IMR-90 (cell line): ENCODE data around the gene ADGRD2. TPM values are rescaled to one million over a fixed set of nuclear protein-coding genes. Genes with fewer than 3 reads are reported as not detected.
A peak's percentile ranks its signal among the peaks of the same experiment; 100 is the strongest.

Experiments used
- ATAC-seq: fragments of 200-7000 bp; cut with Tn5 transposase; 2 replicates; pipeline ENCODE4 v1.9.1; 2020; ENCODE audit warnings: low read depth, mild to moderate bottlenecking, moderate library complexity
- Bru-seq: library from RNA; stranded (reverse); fragments of 400-500 nt; gene quantifications from one replicate; lab custom pipeline; 2021; lab: Mats Ljungman, UMichigan
- BruChase-seq, 2 experiments: library from RNA; stranded (reverse); fragments of 400-500 nt; gene quantifications; one replicate each; lab custom pipeline; 2021; lab: Mats Ljungman, UMichigan
- BruUV-seq: library from RNA; stranded (reverse); fragments of 400-500 nt; replicated peaks from 2 replicates; lab custom pipeline; 2021; lab: Mats Ljungman, UMichigan
- CTCF ChIA-PET: fragments of 300-600 bp; formaldehyde crosslinking; extraction: SDS; loops from one replicate; lab custom pipeline; 2021; ENCODE audit warnings: antibody characterized with exemption; lab: Yijun Ruan, JAX
- POLR2A ChIA-PET: fragments of 300-600 bp; sonication (Branson Sonifier 250); formaldehyde crosslinking; loops from one replicate; lab custom pipeline; 2022; ENCODE audit warnings: antibody characterized with exemption; ENCODE audit not compliant: unreplicated experiment; lab: Charles Lee
- DNase-seq: peaks from one replicate; pipeline ENCODE4 v3.0.0; 2013
- H2AFZ ChIP-seq: replicated peaks from 2 replicates; pipeline ENCODE3; 2013; ENCODE audit warnings: low read length, mild to moderate bottlenecking; ENCODE audit not compliant: poor library complexity
- H2AK5ac ChIP-seq: 2 replicates; pipeline ENCODE4 v1.6.1; 2013; ENCODE audit warnings: low read depth, low read length, inconsistent platforms
- H2AK9ac ChIP-seq: replicated peaks from 2 replicates; pipeline ENCODE3; 2013; ENCODE audit warnings: mild to moderate bottlenecking, low read depth, low read length, moderate library complexity; ENCODE audit not compliant: poor library complexity
- H2BK120ac ChIP-seq: 2 replicates; pipeline ENCODE4 v1.6.1; 2013; ENCODE audit warnings: low read depth, low read length, inconsistent platforms
- H2BK15ac ChIP-seq: 3 replicates; pipeline ENCODE4 v1.6.1; 2013; ENCODE audit warnings: low read depth, low read length, inconsistent platforms
- H2BK20ac ChIP-seq: 2 replicates; pipeline ENCODE4 v1.6.1; 2013; ENCODE audit warnings: low read depth, mild to moderate bottlenecking, inconsistent platforms, low read length, moderate library complexity
- H2BK5ac ChIP-seq: 2 replicates; pipeline ENCODE4 v1.6.1; 2013; ENCODE audit warnings: mild to moderate bottlenecking, low read depth, low read length, inconsistent platforms; ENCODE audit not compliant: poor library complexity, severe bottlenecking
- H3K14ac ChIP-seq: replicated peaks from 2 replicates; pipeline ENCODE4 v1.6.1; 2013; ENCODE audit warnings: low read depth, low read length, inconsistent platforms
- H3K18ac ChIP-seq: 2 replicates; pipeline ENCODE4 v1.6.1; 2013; ENCODE audit warnings: low read depth, low read length, control low read depth
- H3K23ac ChIP-seq: 2 replicates; pipeline ENCODE4 v1.6.1; 2013; ENCODE audit warnings: low read depth, low read length, inconsistent platforms
- H3K27ac ChIP-seq: 2 replicates; pipeline ENCODE4 v1.5.1; 2013; ENCODE audit warnings: mild to moderate bottlenecking, control low read depth, low read length; ENCODE audit not compliant: insufficient read depth
- H3K27me3 ChIP-seq: 2 replicates; pipeline ENCODE4 v1.6.1; 2013; ENCODE audit warnings: low read length; ENCODE audit not compliant: control insufficient read depth, insufficient read depth
- H3K36me3 ChIP-seq: 2 replicates; pipeline ENCODE4 v1.6.1; 2013; ENCODE audit warnings: low read length, mixed read lengths; ENCODE audit not compliant: control insufficient read depth, insufficient read depth
- H3K4ac ChIP-seq: 2 replicates; pipeline ENCODE4 v1.6.1; 2013; ENCODE audit warnings: low read depth, low read length, inconsistent platforms
- H3K4me1 ChIP-seq: 2 replicates; pipeline ENCODE4 v1.6.1; 2013; ENCODE audit warnings: low read length, mixed read lengths; ENCODE audit not compliant: control insufficient read depth, insufficient read depth
- H3K4me2 ChIP-seq: 2 replicates; pipeline ENCODE4 v1.6.1; 2013; ENCODE audit warnings: low read depth, mild to moderate bottlenecking, control low read depth, low read length, moderate library complexity
- H3K4me3 ChIP-seq: 2 replicates; pipeline ENCODE4 v1.5.1; 2013; ENCODE audit warnings: low read depth, mild to moderate bottlenecking, control low read depth, low read length, moderate library complexity; ENCODE audit not compliant: insufficient read depth
- H3K56ac ChIP-seq: 2 replicates; pipeline ENCODE4 v1.6.1; 2013; ENCODE audit warnings: low read length, inconsistent platforms; ENCODE audit not compliant: insufficient read depth; ENCODE audit errors: extremely low read depth
- H3K79me1 ChIP-seq, 2 experiments: 2 replicates each; pipeline ENCODE4 v1.6.1; 2013; ENCODE audit warnings: low read length in 2 of 2, inconsistent platforms in 1 of 2, low read depth in 1 of 2
- H3K9ac ChIP-seq: 2 replicates; pipeline ENCODE4 v1.6.1; 2013; ENCODE audit warnings: low read depth, low read length, control low read depth
- H3K9me1 ChIP-seq: 2 replicates; pipeline ENCODE4 v1.6.1; 2013; ENCODE audit warnings: low read length, inconsistent platforms; ENCODE audit not compliant: insufficient read depth
- H3K9me3 ChIP-seq: 2 replicates; pipeline ENCODE4 v1.6.1; 2013; ENCODE audit warnings: low read length; ENCODE audit not compliant: control insufficient read depth, insufficient read depth
- H4K20me1 ChIP-seq: 2 replicates; pipeline ENCODE4 v1.6.1; 2013; ENCODE audit warnings: low read length, inconsistent platforms; ENCODE audit not compliant: insufficient read depth
- H4K5ac ChIP-seq: 2 replicates; pipeline ENCODE4 v1.6.1; 2013; ENCODE audit warnings: mild to moderate bottlenecking, low read depth, low read length, control low read depth
- H4K8ac ChIP-seq, 2 experiments: 2 replicates each; pipeline ENCODE4 v1.6.1; 2013; ENCODE audit warnings: low read depth in 2 of 2, low read length in 2 of 2, control low read depth in 1 of 2, inconsistent platforms in 1 of 2
- H4K91ac ChIP-seq: 2 replicates; pipeline ENCODE4 v1.6.1; 2013; ENCODE audit warnings: low read depth, low read length, inconsistent platforms; ENCODE audit not compliant: insufficient read depth
- CEBPB ChIP-seq: IDR thresholded peaks from 2 replicates; pipeline ENCODE4 v1.6.1; 2012; ENCODE audit warnings: low read depth, low read length, improper control_type of control experiment
- MXI1 ChIP-seq: IDR thresholded peaks from 2 replicates; pipeline ENCODE4 v1.6.1; 2012; ENCODE audit warnings: low read depth, mild to moderate bottlenecking, low read length, moderate library complexity, borderline replicate concordance
- NFE2L2 ChIP-seq: fragments of 150-350 bp; IDR thresholded peaks from 2 replicates; pipeline ENCODE4 v1.6.1; 2016; ENCODE audit warnings: low read depth, mild to moderate bottlenecking, low read length
- POLR2A ChIP-seq: IDR thresholded peaks from 2 replicates; pipeline ENCODE4 v1.6.1; 2012; ENCODE audit warnings: mild to moderate bottlenecking, low read depth, low read length
- RAD21 ChIP-seq: IDR thresholded peaks from 2 replicates; pipeline ENCODE4 v1.6.1; 2012; ENCODE audit warnings: low read length, improper control_type of control experiment
- SMC3 ChIP-seq: fragments of 150-350 bp; IDR thresholded peaks from 2 replicates; pipeline ENCODE4 v1.6.1; 2016; ENCODE audit warnings: low read depth, mild to moderate bottlenecking, antibody characterized with exemption, low read length, moderate library complexity
- whole genome bisulfite sequencing, 2 experiments: methylation state at CpG; one replicate each; pipeline versions ENCODE4 v1.1.5 to v1.1.7; 2013; ENCODE audit warnings: missing lambda C conversion rate in 2 of 2; ENCODE audit not compliant: insufficient read length in 1 of 2; ENCODE audit errors: extremely low coverage in 2 of 2; 5-methylcytosine and 5-hydroxymethylcytosine counted together
- dilution Hi-C: fragments of 300-500 bp; cut with HindIII; formaldehyde crosslinking; loops from one replicate; pipeline ENCODE4 v1.14.3; 2018; ENCODE audit warnings: low sequenced_read_pairs; ENCODE audit not compliant: unreplicated experiment
- in situ Hi-C: fragments of 300-500 bp; cut with MboI; formaldehyde crosslinking; loops from 3 replicates; pipeline ENCODE4 v1.14.3; 2019; ENCODE audit warnings: low sequenced_read_pairs, inconsistent platforms, mixed read lengths
- intact Hi-C: fragments of 100-400 bp; cut with micrococcal nuclease; formaldehyde crosslinking; loops from 2 replicates; pipeline ENCODE4 v1.10.0; 2022
- long read RNA-seq: library from polyadenylated mRNA; unstranded; transcript quantifications from one replicate; pipeline ENCODE4 v2.0.0, GENCODE V29; 2021; ENCODE audit not compliant: unreplicated experiment
- polyA plus RNA-seq, 3 experiments: library from polyadenylated mRNA; depleted of rRNA; stranded (reverse); fragments of >200 nt; gene quantifications; 2 replicates each; pipeline ENCODE4 v1.2.3, GENCODE V29; 2012; ENCODE audit warnings: low replicate concordance in 1 of 3
- total RNA-seq: library from RNA; depleted of rRNA; stranded (reverse); fragments of >200 nt; gene quantifications from 2 replicates; pipeline ENCODE4 v1.2.3, GENCODE V29; 2012; rRNA removed
- TF ChIP-seq, protein P1 (sequence below): conservative IDR thresholded peaks from 2 replicates; pipeline ENCODE4 v1.5.1; 2012; ENCODE audit warnings: mild to moderate bottlenecking, low read depth, low read length, improper control_type of control experiment
- TF ChIP-seq, protein P2 (sequence below): fragments of 150-350 bp; IDR thresholded peaks from 2 replicates; pipeline ENCODE4 v1.6.1; 2016; ENCODE audit warnings: low read depth, mild to moderate bottlenecking, low read length, moderate library complexity, borderline replicate concordance

Gene ADGRD2, protein sequence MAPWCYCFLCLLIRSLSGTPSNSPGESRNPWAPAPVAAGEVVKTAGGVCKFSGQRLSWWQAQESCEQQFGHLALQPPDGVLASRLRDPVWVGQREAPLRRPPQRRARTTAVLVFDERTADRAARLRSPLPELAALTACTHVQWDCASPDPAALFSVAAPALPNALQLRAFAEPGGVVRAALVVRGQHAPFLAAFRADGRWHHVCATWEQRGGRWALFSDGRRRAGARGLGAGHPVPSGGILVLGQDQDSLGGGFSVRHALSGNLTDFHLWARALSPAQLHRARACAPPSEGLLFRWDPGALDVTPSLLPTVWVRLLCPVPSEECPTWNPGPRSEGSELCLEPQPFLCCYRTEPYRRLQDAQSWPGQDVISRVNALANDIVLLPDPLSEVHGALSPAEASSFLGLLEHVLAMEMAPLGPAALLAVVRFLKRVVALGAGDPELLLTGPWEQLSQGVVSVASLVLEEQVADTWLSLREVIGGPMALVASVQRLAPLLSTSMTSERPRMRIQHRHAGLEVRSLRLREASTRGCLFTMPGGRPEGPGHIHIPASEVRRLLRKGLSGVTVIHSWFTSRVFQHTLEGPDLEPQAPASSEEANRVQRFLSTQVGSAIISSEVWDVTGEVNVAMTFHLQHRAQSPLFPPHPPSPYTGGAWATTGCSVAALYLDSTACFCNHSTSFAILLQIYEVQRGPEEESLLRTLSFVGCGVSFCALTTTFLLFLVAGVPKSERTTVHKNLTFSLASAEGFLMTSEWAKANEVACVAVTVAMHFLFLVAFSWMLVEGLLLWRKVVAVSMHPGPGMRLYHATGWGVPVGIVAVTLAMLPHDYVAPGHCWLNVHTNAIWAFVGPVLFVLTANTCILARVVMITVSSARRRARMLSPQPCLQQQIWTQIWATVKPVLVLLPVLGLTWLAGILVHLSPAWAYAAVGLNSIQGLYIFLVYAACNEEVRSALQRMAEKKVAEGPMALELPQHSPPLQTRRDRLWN
- not detected in 2 replicates for total RNA-seq
- not detected in 2 replicates for polyA plus RNA-seq (2012; rRNA removed)
- polyA plus RNA-seq (2012; cell fraction: cytosol; rRNA removed): not detected in 2 replicates
- polyA plus RNA-seq (2012; cell fraction: nucleus; rRNA removed; ENCODE audit: low replicate concordance): not detected in 2 replicates
- not detected for Bru-seq, nascent RNA
- not detected for BruChase-seq, experiment 1, labeled RNA remaining after a 6-hour chase
- BruChase-seq, experiment 2, labeled RNA remaining after a 2-hour chase: percentile 4 among the genes with signal in this experiment
- long read RNA-seq: 0 reads

DNA sequence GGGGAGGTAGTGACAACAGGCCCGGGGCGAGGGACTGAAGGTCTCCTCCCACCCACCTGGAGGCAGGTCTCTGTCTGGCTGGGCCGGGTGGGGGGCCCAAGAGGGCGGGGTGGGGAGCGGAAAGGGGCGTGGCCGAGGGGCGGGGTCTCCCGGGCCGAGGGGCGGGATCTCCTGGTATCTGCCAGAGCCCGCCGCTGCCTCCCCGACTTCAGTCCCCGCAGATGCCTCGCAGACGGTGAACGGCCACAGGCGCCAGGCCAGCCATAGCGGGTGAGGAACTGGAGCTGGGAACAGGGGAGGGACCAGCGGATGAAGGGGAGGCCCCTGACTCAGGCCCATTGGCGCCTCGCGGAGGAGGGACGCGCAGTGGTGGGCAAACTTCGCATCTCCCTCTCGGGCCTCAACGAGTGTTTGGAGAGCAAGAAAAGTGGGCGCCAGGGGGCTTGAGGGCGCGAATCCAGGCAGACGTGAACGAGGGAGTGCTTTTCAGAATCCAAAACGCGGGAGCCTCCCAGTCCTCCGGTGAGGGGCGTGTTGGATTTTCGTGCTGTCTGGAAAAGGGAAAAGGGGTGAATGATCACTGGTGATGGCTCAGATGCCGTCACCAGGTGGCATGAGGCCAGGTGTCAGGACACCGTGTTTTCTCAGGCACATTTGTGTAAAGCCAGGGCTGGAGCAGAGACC lies at the start of gene ADGRD2:
Gene ADGRD2 (plus strand): TSS at position 211 of the 684 bp plus-strand sequence. CDS start 1,216 bp downstream, outside the sequence.
- no peak within 1 kb of the TSS for H2BK20ac ChIP-seq
- H3K18ac ChIP-seq: no peak within 1 kb of the TSS
- H3K4ac ChIP-seq: no peak within 1 kb of the TSS
- dilution Hi-C loops: no loop called here
- H4K8ac ChIP-seq: no peak within 1 kb of the TSS
- ATAC-seq: peak; percentile 73
- no peak within 1 kb of the TSS for H3K27ac ChIP-seq
- intact Hi-C loops: no loop called here
- in situ Hi-C loops: no loop called here
- no peak within 1 kb of the TSS for H2BK120ac ChIP-seq
- 3% methylated on average over 17 of the region's 41 CpGs; no CpG with 5 or more reads in 1 of the 2 experiments for WGBS, 2 experiments
- TF ChIP-seq, protein P1, sequence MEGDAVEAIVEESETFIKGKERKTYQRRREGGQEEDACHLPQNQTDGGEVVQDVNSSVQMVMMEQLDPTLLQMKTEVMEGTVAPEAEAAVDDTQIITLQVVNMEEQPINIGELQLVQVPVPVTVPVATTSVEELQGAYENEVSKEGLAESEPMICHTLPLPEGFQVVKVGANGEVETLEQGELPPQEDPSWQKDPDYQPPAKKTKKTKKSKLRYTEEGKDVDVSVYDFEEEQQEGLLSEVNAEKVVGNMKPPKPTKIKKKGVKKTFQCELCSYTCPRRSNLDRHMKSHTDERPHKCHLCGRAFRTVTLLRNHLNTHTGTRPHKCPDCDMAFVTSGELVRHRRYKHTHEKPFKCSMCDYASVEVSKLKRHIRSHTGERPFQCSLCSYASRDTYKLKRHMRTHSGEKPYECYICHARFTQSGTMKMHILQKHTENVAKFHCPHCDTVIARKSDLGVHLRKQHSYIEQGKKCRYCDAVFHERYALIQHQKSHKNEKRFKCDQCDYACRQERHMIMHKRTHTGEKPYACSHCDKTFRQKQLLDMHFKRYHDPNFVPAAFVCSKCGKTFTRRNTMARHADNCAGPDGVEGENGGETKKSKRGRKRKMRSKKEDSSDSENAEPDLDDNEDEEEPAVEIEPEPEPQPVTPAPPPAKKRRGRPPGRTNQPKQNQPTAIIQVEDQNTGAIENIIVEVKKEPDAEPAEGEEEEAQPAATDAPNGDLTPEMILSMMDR: no peak
- TF ChIP-seq POLR2A: no peak
- TF ChIP-seq NFE2L2: no peak
- TF ChIP-seq, protein P2, sequence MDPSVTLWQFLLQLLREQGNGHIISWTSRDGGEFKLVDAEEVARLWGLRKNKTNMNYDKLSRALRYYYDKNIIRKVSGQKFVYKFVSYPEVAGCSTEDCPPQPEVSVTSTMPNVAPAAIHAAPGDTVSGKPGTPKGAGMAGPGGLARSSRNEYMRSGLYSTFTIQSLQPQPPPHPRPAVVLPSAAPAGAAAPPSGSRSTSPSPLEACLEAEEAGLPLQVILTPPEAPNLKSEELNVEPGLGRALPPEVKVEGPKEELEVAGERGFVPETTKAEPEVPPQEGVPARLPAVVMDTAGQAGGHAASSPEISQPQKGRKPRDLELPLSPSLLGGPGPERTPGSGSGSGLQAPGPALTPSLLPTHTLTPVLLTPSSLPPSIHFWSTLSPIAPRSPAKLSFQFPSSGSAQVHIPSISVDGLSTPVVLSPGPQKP: no peak
- no peak for TF ChIP-seq CEBPB
- no peak for TF ChIP-seq RAD21
- TF ChIP-seq SMC3: no peak
- no peak for TF ChIP-seq MXI1
- H3K23ac ChIP-seq: no peak within 1 kb of the TSS
- H3K14ac ChIP-seq: no peak within 1 kb of the TSS
- no peak within 1 kb of the TSS for H2BK15ac ChIP-seq
- H2AK5ac ChIP-seq: no peak within 1 kb of the TSS
- no peaks in the 10 kb centered on the region for H3K9me3 ChIP-seq
- H3K36me3 ChIP-seq: no peaks in the 10 kb centered on the region
- no peak within 1 kb of the TSS for H2BK5ac ChIP-seq
- peaks cover 54% of the 10 kb centered on the region for H3K27me3 ChIP-seq
- H4K20me1 ChIP-seq: no peaks in the 10 kb centered on the region
- H2AFZ ChIP-seq: peak within 1 kb of the TSS; percentile 87
- no peaks in the 10 kb centered on the region for H3K4me1 ChIP-seq
- H4K91ac ChIP-seq: no peak within 1 kb of the TSS
- H3K9ac ChIP-seq: no peak within 1 kb of the TSS
- CTCF ChIA-PET: no interaction called here
- peak; percentile 4 for DNase-seq
- H2AK9ac ChIP-seq: no peak within 1 kb of the TSS
- BruUV-seq: no TSS peak
- H3K4me2 ChIP-seq: peak within 1 kb of the TSS; percentile 60
- no peak within 1 kb of the TSS; the same call in 1 of the 2 replicates for H3K4me3 ChIP-seq
- POLR2A ChIA-PET: no interaction called here
- H4K5ac ChIP-seq: no peak within 1 kb of the TSS
- H3K9me1 ChIP-seq: no peaks in the 10 kb centered on the region
- no peak within 1 kb of the TSS for H3K56ac ChIP-seq
- no peaks in the 10 kb centered on the region for H3K79me1 ChIP-seq
